KMS-11 (cell line): ENCODE data around the gene CAMTA1.

ENCODE experiments used
- H2AFZ ChIP-seq: fragments of 200-600 bp; sonication (generic); 2 replicates; pipeline ENCODE4 v1.6.1; 2016; ENCODE audit warnings: antibody characterized with exemption, mixed run types, low read depth
- H3K27ac ChIP-seq: fragments of 200-600 bp; sonication (generic); 2 replicates; pipeline ENCODE4 v1.6.1; 2016; ENCODE audit warnings: mild to moderate bottlenecking, mixed run types
- H3K27me3 ChIP-seq: fragments of 200-600 bp; sonication (generic); 2 replicates; pipeline ENCODE4 v1.6.1; 2017; ENCODE audit warnings: mild to moderate bottlenecking, low read depth, mixed run types, moderate library complexity; ENCODE audit not compliant: insufficient read depth
- H3K36me3 ChIP-seq: fragments of 200-600 bp; sonication (generic); 2 replicates; pipeline ENCODE4 v1.6.1; 2017; ENCODE audit warnings: mild to moderate bottlenecking, mixed run types; ENCODE audit not compliant: insufficient read depth
- H3K4me1 ChIP-seq: fragments of 200-600 bp; sonication (generic); 2 replicates; pipeline ENCODE4 v1.6.1; 2016; ENCODE audit warnings: mild to moderate bottlenecking, low read depth, mixed run types; ENCODE audit not compliant: poor library complexity, severe bottlenecking
- H3K4me2 ChIP-seq: fragments of 200-600 bp; sonication (generic); 2 replicates; pipeline ENCODE4 v1.7.0; 2016; ENCODE audit warnings: mild to moderate bottlenecking, mixed run types
- H3K4me3 ChIP-seq: fragments of 200-600 bp; sonication (generic); IDR thresholded peaks from 2 replicates; pipeline ENCODE4 v1.6.1; 2017; ENCODE audit warnings: low read depth, low read length, mixed read lengths; ENCODE audit not compliant: insufficient read depth
- H3K79me2 ChIP-seq: fragments of 200-600 bp; sonication (generic); 2 replicates; pipeline ENCODE4 v1.6.1; 2016; ENCODE audit warnings: low read depth, mixed run types; ENCODE audit not compliant: insufficient read depth
- H3K9ac ChIP-seq: fragments of 200-600 bp; sonication (generic); 2 replicates; pipeline ENCODE4 v1.6.1; 2016; ENCODE audit warnings: mild to moderate bottlenecking, mixed run types
- H4K20me1 ChIP-seq: fragments of 200-600 bp; sonication (generic); 2 replicates; pipeline ENCODE4 v1.6.1; 2016; ENCODE audit warnings: mild to moderate bottlenecking, mixed run types; ENCODE audit not compliant: insufficient read depth
- CTCF ChIP-seq: fragments of 200-600 bp; sonication (generic); conservative IDR thresholded peaks from 2 replicates; pipeline ENCODE4 v1.6.1; 2017; ENCODE audit warnings: low read depth, mild to moderate bottlenecking, antibody characterized with exemption, low read length, moderate library complexity, mixed read lengths

The CAMTA1 gene

GRCh38 chr1:7642781-7643529, 857.7 kb downstream of the CAMTA1 start:
- no peak for TF ChIP-seq CTCF
- H3K36me3 ChIP-seq: no peaks in the 10 kb centered on the region
- no peaks in the 10 kb centered on the region for H3K79me2 ChIP-seq
- no peak overlapping the region for H3K4me2 ChIP-seq
- no peaks in the 10 kb centered on the region for H4K20me1 ChIP-seq
- H2AFZ ChIP-seq: no peak overlapping the region
- H3K9ac ChIP-seq: no peak overlapping the region
- H3K4me1 ChIP-seq: no peaks in the 10 kb centered on the region
- H3K4me3 ChIP-seq: no peak overlapping the region
- no peak overlapping the region for H3K27ac ChIP-seq
- peaks cover 56% of the 10 kb centered on the region for H3K27me3 ChIP-seq

GRCh38 chr1:7643530-7643929, 858.3 kb downstream of the CAMTA1 start:
- H4K20me1 ChIP-seq: no peaks in the 10 kb centered on the region
- no peak overlapping the region for H3K4me3 ChIP-seq
- no peak for TF ChIP-seq CTCF
- no peaks in the 10 kb centered on the region for H3K4me1 ChIP-seq
- no peaks in the 10 kb centered on the region for H3K79me2 ChIP-seq
- H3K4me2 ChIP-seq: no peak overlapping the region
- H3K36me3 ChIP-seq: no peaks in the 10 kb centered on the region
- no peak overlapping the region for H2AFZ ChIP-seq
- H3K27ac ChIP-seq: no peak overlapping the region
- H3K27me3 ChIP-seq: peaks cover 50% of the 10 kb centered on the region
- H3K9ac ChIP-seq: no peak overlapping the region

- H3K27me3 ChIP-seq: peaks cover 45% of the 10 kb centered on the region
- H4K20me1 ChIP-seq: no peaks in the 10 kb centered on the region
- TF ChIP-seq CTCF: no peak
- no peak overlapping the region for H3K4me3 ChIP-seq
- H3K79me2 ChIP-seq: no peaks in the 10 kb centered on the region
- H3K4me1 ChIP-seq: no peaks in the 10 kb centered on the region
- no peak overlapping the region for H3K4me2 ChIP-seq
- no peak overlapping the region for H3K9ac ChIP-seq
- H2AFZ ChIP-seq: no peak overlapping the region
- H3K36me3 ChIP-seq: no peaks in the 10 kb centered on the region
- H3K27ac ChIP-seq: no peak overlapping the region
Observed at GRCh38 chr1:7644086-7644485, 858.8 kb downstream of the CAMTA1 start.

GRCh38 chr1:7644961-7645750, 859.9 kb downstream of the CAMTA1 start:
- Histone ChIP-seq H3K36me3 (no peaks in the 10 kb centered on the region), H3K4me2 (no peak overlapping the region), H3K27ac (no peak overlapping the region), H3K79me2 (no peaks in the 10 kb centered on the region), H3K27me3 (peaks cover 46% of the 10 kb centered on the region), H2AFZ (no peak overlapping the region), H4K20me1 (no peaks in the 10 kb centered on the region), H3K4me3 (no peak overlapping the region), H3K9ac (no peak overlapping the region), H3K4me1 (no peaks in the 10 kb centered on the region)
- no peak for TF ChIP-seq CTCF
